ENCODE data around the gene HCFC1.
A peak's percentile ranks its signal among the peaks of the same experiment; 100 is the strongest.

The HCFC1 gene

GRCh38 chrX:153900831-153901752 is 70.5 kb downstream of the HCFC1 start:
- DNase-seq = peak; percentile 64

DNA sequence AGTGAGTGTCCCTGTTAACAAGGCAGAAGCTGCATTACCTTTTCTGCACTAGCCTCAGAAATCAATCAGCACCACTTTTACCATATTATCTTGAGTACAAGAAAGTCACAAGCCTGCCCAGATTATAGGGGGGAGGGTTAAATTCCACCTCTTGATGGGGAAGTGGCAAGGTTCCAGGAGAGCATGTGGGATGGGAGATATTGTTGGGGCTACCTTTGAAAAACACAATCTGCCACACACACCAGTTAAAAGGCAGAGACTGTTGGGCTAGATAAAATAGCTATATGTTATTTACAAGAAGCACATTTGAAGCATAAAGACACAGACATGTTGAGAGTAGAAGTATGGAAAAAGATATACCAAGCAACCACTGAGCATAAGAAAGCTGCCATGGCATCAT is 73.7 kb downstream of the HCFC1 start:
- DNase-seq = no peak

Data from NCI-H1436 treated with DMSO at 0.1 percent for 48 hours (cell line).